ENCODE results near the gene EPHA8.

The EPHA8 gene

DNA sequence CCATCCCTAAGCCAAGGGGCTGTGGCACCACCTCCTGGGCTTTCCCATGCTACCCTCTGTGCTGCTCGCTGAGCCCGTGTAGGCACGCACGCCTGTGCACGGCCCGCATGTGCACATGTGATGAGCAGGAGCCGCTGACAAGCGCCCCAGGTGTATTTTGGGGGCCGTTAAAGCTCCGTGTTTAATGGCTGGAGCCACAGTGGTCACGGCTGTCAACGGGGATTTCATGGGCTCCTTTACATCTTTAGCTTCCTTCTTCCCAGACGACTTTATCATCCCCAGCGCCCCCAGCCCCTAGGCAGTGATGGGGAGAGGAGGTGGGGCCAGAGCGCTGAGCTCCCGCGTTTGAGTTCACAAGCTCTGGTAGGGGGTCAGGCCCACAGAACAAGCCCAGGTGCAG, 11.7 kb upstream of the EPHA8 start:
- CTCF ChIA-PET, result no interaction called here
- no peaks in the 10 kb centered on the region for H3K9me3 ChIP-seq (ENCODE audit: control insufficient read depth, insufficient read depth, low read depth, low read length)
- no peaks in the 10 kb centered on the region for H3K4me1 ChIP-seq (ENCODE audit: control insufficient read depth, insufficient read depth, low read length)
- no peak overlapping the region for H3K27ac ChIP-seq (ENCODE audit: extremely low read depth, low read depth, low read length)
- no peak overlapping the region for H3K4me3 ChIP-seq (ENCODE audit: low read depth, low read length)
- no peaks in the 10 kb centered on the region for H3K36me3 ChIP-seq (ENCODE audit: control insufficient read depth in 2 of 2, insufficient read depth in 1 of 2, low read length in 2 of 2)
- TF ChIP-seq MYNN (tag by site-specific recombination; IDR thresholded peaks at IDR 0.05; ENCODE audit: borderline replicate concordance) (no peak), WT1 (tag by site-specific recombination; IDR thresholded peaks at IDR 0.05) (no peak), ZBTB20 (tag by site-specific recombination; IDR thresholded peaks at IDR 0.05) (no peak), ZNF112 (tag by site-specific recombination; IDR thresholded peaks at IDR 0.05) (no peak), KLF9 (tag by site-specific recombination; IDR thresholded peaks at IDR 0.05; ENCODE audit: low read depth) (no peak), BCL11B (tag by site-specific recombination; IDR thresholded peaks at IDR 0.05; ENCODE audit: low read depth) (no peak), ZNF202 (tag by site-specific recombination; IDR thresholded peaks at IDR 0.05; ENCODE audit: borderline replicate concordance) (no peak), ZNF677 (tag by site-specific recombination; IDR thresholded peaks at IDR 0.05) (no peak), ZNF777 (tag by site-specific recombination; IDR thresholded peaks at IDR 0.05; ENCODE audit: borderline replicate concordance) (no peak), ZNF391 (tag by site-specific recombination; IDR thresholded peaks at IDR 0.05; ENCODE audit: borderline replicate concordance, low read depth) (no peak), ZNF610 (tag by site-specific recombination; IDR thresholded peaks at IDR 0.05; ENCODE audit: borderline replicate concordance) (no peak), TCF7L2 (IDR thresholded peaks at IDR 0.05; ENCODE audit: borderline replicate concordance, low read depth, low read length) (no peak)
- TF ChIP-seq, protein P1, sequence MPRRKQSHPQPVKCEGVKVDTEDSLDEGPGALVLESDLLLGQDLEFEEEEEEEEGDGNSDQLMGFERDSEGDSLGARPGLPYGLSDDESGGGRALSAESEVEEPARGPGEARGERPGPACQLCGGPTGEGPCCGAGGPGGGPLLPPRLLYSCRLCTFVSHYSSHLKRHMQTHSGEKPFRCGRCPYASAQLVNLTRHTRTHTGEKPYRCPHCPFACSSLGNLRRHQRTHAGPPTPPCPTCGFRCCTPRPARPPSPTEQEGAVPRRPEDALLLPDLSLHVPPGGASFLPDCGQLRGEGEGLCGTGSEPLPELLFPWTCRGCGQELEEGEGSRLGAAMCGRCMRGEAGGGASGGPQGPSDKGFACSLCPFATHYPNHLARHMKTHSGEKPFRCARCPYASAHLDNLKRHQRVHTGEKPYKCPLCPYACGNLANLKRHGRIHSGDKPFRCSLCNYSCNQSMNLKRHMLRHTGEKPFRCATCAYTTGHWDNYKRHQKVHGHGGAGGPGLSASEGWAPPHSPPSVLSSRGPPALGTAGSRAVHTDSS (tag by site-specific recombination; IDR thresholded peaks at IDR 0.05), result no peak
- TF ChIP-seq, protein P2, sequence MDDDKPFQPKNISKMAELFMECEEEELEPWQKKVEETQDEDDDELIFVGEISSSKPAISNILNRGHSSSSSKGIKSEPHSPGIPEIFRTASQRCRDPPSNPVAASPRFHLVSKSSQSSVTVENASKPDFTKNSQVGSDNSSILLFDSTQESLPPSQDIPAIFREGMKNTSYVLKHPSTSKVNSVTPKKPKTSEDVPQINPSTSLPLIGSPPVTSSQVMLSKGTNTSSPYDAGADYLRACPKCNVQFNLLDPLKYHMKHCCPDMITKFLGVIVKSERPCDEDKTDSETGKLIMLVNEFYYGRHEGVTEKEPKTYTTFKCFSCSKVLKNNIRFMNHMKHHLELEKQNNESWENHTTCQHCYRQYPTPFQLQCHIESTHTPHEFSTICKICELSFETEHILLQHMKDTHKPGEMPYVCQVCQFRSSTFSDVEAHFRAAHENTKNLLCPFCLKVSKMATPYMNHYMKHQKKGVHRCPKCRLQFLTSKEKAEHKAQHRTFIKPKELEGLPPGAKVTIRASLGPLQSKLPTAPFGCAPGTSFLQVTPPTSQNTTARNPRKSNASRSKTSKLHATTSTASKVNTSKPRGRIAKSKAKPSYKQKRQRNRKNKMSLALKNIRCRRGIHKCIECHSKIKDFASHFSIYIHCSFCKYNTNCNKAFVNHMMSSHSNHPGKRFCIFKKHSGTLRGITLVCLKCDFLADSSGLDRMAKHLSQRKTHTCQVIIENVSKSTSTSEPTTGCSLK (tag by site-specific recombination; IDR thresholded peaks at IDR 0.05), result no peak
- TF ChIP-seq, protein P3, sequence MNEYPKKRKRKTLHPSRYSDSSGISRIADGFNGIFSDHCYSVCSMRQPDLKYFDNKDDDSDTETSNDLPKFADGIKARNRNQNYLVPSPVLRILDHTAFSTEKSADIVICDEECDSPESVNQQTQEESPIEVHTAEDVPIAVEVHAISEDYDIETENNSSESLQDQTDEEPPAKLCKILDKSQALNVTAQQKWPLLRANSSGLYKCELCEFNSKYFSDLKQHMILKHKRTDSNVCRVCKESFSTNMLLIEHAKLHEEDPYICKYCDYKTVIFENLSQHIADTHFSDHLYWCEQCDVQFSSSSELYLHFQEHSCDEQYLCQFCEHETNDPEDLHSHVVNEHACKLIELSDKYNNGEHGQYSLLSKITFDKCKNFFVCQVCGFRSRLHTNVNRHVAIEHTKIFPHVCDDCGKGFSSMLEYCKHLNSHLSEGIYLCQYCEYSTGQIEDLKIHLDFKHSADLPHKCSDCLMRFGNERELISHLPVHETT (tag by site-specific recombination; IDR thresholded peaks at IDR 0.05), result no peak
- TF ChIP-seq, protein P4, sequence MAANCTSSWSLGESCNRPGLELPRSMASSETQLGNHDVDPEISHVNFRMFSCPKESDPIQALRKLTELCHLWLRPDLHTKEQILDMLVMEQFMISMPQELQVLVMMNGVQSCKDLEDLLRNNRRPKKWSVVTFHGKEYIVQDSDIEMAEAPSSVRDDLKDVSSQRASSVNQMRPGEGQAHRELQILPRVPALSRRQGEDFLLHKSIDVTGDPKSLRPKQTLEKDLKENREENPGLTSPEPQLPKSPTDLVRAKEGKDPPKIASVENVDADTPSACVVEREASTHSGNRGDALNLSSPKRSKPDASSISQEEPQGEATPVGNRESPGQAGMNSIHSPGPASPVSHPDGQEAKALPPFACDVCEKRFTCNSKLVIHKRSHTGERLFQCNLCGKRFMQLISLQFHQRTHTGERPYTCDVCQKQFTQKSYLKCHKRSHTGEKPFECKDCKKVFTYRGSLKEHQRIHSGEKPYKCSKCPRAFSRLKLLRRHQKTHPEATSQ (tag by site-specific recombination; IDR thresholded peaks at IDR 0.05), result no peak
- TF ChIP-seq, protein P5, sequence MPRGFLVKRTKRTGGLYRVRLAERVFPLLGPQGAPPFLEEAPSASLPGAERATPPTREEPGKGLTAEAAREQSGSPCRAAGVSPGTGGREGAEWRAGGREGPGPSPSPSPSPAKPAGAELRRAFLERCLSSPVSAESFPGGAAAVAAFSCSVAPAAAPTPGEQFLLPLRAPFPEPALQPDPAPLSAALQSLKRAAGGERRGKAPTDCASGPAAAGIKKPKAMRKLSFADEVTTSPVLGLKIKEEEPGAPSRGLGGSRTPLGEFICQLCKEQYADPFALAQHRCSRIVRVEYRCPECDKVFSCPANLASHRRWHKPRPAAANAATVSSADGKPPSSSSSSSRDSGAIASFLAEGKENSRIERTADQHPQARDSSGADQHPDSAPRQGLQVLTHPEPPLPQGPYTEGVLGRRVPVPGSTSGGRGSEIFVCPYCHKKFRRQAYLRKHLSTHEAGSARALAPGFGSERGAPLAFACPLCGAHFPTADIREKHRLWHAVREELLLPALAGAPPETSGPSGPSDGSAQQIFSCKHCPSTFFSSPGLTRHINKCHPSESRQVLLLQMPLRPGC (tag by site-specific recombination; IDR thresholded peaks at IDR 0.05), result no peak
- TF ChIP-seq, protein P6, sequence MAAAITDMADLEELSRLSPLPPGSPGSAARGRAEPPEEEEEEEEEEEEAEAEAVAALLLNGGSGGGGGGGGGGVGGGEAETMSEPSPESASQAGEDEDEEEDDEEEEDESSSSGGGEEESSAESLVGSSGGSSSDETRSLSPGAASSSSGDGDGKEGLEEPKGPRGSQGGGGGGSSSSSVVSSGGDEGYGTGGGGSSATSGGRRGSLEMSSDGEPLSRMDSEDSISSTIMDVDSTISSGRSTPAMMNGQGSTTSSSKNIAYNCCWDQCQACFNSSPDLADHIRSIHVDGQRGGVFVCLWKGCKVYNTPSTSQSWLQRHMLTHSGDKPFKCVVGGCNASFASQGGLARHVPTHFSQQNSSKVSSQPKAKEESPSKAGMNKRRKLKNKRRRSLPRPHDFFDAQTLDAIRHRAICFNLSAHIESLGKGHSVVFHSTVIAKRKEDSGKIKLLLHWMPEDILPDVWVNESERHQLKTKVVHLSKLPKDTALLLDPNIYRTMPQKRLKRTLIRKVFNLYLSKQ (tag by site-specific recombination; IDR thresholded peaks at IDR 0.05; ENCODE audit: borderline replicate concordance), result no peak
- POLR2A ChIA-PET, result no interaction called here
